Lung (tissue), 12 donors: ENCODE data around the gene EPHB2. TPM values are rescaled to one million over a fixed set of nuclear protein-coding genes. Genes with fewer than 3 reads are reported as not detected.

ENCODE experiments used
- ATAC-seq: fragments of 200-7000 bp; cut with Tn5 transposase; one replicate; pipeline ENCODE4 v1.9.1; 2020; ENCODE audit warnings: moderate number of reproducible peaks; ENCODE audit not compliant: insufficient read depth, low FRiP score
- DNase-seq, 3 donors: peaks; one replicate each; pipeline ENCODE4 v3.0.0-alpha.2; 2013 to 2017
- H3K27ac ChIP-seq, 2 donors: one replicate each; pipeline ENCODE4 v1.5.1; 2013; ENCODE audit warnings: mild to moderate bottlenecking in 2 of 2, moderate library complexity in 2 of 2, control low read depth in 1 of 2, inconsistent platforms in 1 of 2, low read depth in 1 of 2, low read length in 1 of 2
- H3K27me3 ChIP-seq, 3 donors: one replicate each; pipeline ENCODE4 v1.5.1; 2013; ENCODE audit warnings: low read length in 2 of 3; ENCODE audit not compliant: control insufficient read depth in 3 of 3, insufficient read depth in 3 of 3
- H3K36me3 ChIP-seq, 4 donors: one replicate each; pipeline ENCODE4 v1.5.1; 2013; ENCODE audit warnings: low read length in 4 of 4, mild to moderate bottlenecking in 1 of 4, moderate library complexity in 1 of 4; ENCODE audit not compliant: control insufficient read depth in 4 of 4, insufficient read depth in 4 of 4
- H3K4me1 ChIP-seq, 5 donors: one replicate each; pipeline ENCODE4 v1.5.1; 2013; ENCODE audit warnings: low read length in 5 of 5, mild to moderate bottlenecking in 2 of 5, moderate library complexity in 1 of 5; ENCODE audit not compliant: control insufficient read depth in 5 of 5, insufficient read depth in 5 of 5
- H3K4me3 ChIP-seq: one replicate; pipeline ENCODE4 v1.5.1; 2013; ENCODE audit warnings: mild to moderate bottlenecking, control low read depth, moderate library complexity
- H3K9ac ChIP-seq, 2 donors: one replicate each; pipeline ENCODE4 v1.5.1; 2013; ENCODE audit warnings: low read length in 2 of 2, control low read depth in 1 of 2; ENCODE audit not compliant: insufficient read depth in 1 of 2
- H3K9me3 ChIP-seq, 4 donors: one replicate each; pipeline ENCODE4 v1.5.1; 2013; ENCODE audit warnings: low read length in 3 of 4, mild to moderate bottlenecking in 1 of 4, moderate library complexity in 1 of 4; ENCODE audit not compliant: control insufficient read depth in 4 of 4, insufficient read depth in 3 of 4
- WGBS, 2 donors: extraction: QIAGEN DNeasy Blood & Tissue Kit; methylation state at CpG; one replicate each; pipeline ENCODE4 v1.1.7; 2013; 5-methylcytosine and 5-hydroxymethylcytosine counted together
- polyA plus RNA-seq, 2 donors: library from polyadenylated mRNA; stranded (reverse); fragments of 200-250 nt; gene quantifications; one replicate each; pipeline ENCODE4 v1.2.1, GENCODE V29; 2013
- total RNA-seq, 2 donors: library from RNA; depleted of rRNA in 1 of 2; stranded (reverse); fragments of >200 nt in 1 of 2; gene quantifications; one replicate each; pipeline ENCODE4 v1.2.1, GENCODE V29; 2014 to 2021
- TF ChIP-seq, protein P1 (sequence below): IDR thresholded peaks from 2 replicates; pipeline ENCODE4 v1.5.1; 2012; ENCODE audit warnings: mild to moderate bottlenecking; ENCODE audit errors: control extremely low read depth, extremely low read depth
- donor health status: control.
- donor health status: control.
- donor health status: Bipolar disorder and iron deficiency.
- donor health status: healthy.
- donor health status: DM: yes; HTN: yes; CAD: no.

The EPHB2 gene
- total and polyA plus RNA-seq, 4 donors = 1.2 to 8.5 (median 5.8) TPM

- no peak for ATAC-seq
- no peak overlapping the region for H3K4me3 ChIP-seq
- DNase-seq = peak; percentile 65 to 77 (median 66)
- H3K27me3 ChIP-seq = no peaks in the 10 kb centered on the region
- WGBS, 2 donors = 61 to 64% methylated on average over 6 of the region's 6 CpGs
- peaks cover 0 to 54% (median 9%) of the 10 kb centered on the region in 5 donors for H3K4me1 ChIP-seq
- no peak overlapping the region for H3K9ac ChIP-seq
- H3K36me3 ChIP-seq = no peaks in the 10 kb centered on the region
- H3K27ac ChIP-seq = no peak overlapping the region
- no peaks in the 10 kb centered on the region for H3K9me3 ChIP-seq
- TF ChIP-seq, protein P1, sequence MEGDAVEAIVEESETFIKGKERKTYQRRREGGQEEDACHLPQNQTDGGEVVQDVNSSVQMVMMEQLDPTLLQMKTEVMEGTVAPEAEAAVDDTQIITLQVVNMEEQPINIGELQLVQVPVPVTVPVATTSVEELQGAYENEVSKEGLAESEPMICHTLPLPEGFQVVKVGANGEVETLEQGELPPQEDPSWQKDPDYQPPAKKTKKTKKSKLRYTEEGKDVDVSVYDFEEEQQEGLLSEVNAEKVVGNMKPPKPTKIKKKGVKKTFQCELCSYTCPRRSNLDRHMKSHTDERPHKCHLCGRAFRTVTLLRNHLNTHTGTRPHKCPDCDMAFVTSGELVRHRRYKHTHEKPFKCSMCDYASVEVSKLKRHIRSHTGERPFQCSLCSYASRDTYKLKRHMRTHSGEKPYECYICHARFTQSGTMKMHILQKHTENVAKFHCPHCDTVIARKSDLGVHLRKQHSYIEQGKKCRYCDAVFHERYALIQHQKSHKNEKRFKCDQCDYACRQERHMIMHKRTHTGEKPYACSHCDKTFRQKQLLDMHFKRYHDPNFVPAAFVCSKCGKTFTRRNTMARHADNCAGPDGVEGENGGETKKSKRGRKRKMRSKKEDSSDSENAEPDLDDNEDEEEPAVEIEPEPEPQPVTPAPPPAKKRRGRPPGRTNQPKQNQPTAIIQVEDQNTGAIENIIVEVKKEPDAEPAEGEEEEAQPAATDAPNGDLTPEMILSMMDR = no peak
Measured at GRCh38 chr1:22830041-22830566, 119.5 kb downstream of the EPHB2 start.

- ATAC-seq = no peak
- Histone ChIP-seq H3K36me3 (no peaks in the 10 kb centered on the region), H3K9ac (no peak overlapping the region), H3K4me1 (peaks cover 0 to 51% (median 9%) of the 10 kb centered on the region in 5 donors), H3K4me3 (no peak overlapping the region), H3K27me3 (no peaks in the 10 kb centered on the region), H3K9me3 (no peaks in the 10 kb centered on the region), H3K27ac (no peak overlapping the region)
- no peak for DNase-seq
- TF ChIP-seq, protein P1 = no peak
- 69 to 77% methylated on average over 7 of the region's 7 CpGs for WGBS, 2 donors
Measured at GRCh38 chr1:22830757-22831340, 120.2 kb downstream of the EPHB2 start.

DNA sequence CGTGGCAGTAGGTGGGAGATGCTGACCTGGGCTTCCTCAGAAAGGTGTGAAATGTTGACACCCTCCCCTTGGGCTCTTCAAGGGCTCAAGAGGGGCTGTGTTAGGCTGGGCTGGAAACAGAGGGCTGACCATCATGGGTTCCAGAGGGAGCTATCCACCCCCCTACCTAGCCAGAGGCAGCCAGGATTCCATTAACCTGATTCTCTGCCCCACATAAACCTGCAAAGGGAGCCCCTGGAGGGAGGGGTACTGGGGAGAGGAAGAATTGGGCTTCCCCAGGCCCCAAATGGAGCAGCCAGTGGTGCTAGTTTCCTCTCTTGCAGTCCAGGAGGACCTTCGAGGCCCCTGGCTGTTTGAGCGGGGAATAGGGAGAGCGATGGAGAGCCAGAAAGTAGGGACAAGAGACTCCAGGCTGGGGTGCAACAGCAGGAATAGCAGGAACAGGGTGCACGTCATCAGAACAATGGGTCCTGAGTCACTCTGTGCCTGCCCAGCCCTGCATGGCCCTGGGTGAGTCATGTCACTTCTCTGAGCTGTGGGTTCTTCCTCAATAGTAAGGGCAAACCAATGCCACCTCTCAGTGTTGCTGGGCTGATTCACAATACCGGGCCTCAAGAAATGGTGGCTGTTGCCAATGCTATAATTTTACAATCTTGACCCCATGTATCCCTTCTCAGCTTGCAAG lies 121.2 kb downstream of the EPHB2 start:
- peaks cover 0 to 43% (median 9%) of the 10 kb centered on the region in 5 donors for H3K4me1 ChIP-seq
- no peaks in the 10 kb centered on the region for H3K27me3 ChIP-seq
- DNase-seq = no peak
- no peak overlapping the region for H3K4me3 ChIP-seq
- no peak overlapping the region for H3K9ac ChIP-seq
- H3K27ac ChIP-seq = no peak overlapping the region
- H3K36me3 ChIP-seq = no peaks in the 10 kb centered on the region
- TF ChIP-seq, protein P1 = no peak
- WGBS, 2 donors = 62 to 86% methylated on average over 6 of the region's 6 CpGs
- H3K9me3 ChIP-seq = no peaks in the 10 kb centered on the region
- ATAC-seq = peak; percentile 75
